SK-N-MC (cell line): ENCODE results near the gene DCST2.

ENCODE experiments used
- EZH2 ChIP-seq: fragments of 200-600 bp; sonication (generic); IDR thresholded peaks from one replicate; pipeline ENCODE4 v1.6.1; 2017; ENCODE audit warnings: antibody characterized with exemption
- POLR2AphosphoS5 ChIP-seq: IDR thresholded peaks from 2 replicates; pipeline ENCODE4 v1.6.1; 2012; ENCODE audit warnings: mild to moderate bottlenecking, low read depth, low read length, borderline replicate concordance

- TF ChIP-seq POLR2AphosphoS5 (no peak), EZH2 (no peak)
Observed at GRCh38 chr1:154969246-154969645, 64.3 kb downstream of the DCST2 start.
